ENCODE results near the gene VPS13D. TPM values are rescaled to one million over a fixed set of nuclear protein-coding genes. Genes with fewer than 3 reads are reported as not detected.

The VPS13D gene
- total RNA-seq, 1 experiment from 2014 or later, result 29.0 TPM

DNA sequence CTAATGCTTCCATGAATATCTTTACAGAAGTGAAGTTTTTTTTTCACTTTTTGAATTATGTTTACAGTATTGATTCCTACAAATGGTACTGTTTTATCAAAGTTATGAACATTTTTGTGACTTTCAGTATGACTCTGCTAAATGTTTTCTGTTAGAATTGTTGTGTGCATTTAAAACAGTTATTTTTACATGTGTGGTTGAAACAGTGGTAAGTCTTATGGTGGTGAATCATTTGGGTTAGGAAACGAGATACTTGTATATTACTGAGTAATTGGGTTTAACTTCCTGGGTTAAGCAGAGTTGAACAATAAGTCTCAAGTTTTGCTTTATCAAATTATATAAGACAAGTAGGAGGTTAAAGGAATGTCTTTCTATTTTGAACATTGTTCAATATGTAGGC lies 66.8 kb downstream of the VPS13D start:
- CTCF ChIA-PET, result interaction anchor here (1.1 to 6.6 kb wide), 2 partner anchors 20 to 172 kb away, joined by 3 to 37 read pairs; no protein-coding TSS in a partner anchor
- H3K4me1 Mint-ChIP-seq, result no peaks in the 10 kb centered on the region; the same call in 1 of the 2 replicates
- no peaks in the 10 kb centered on the region for H3K9me3 Mint-ChIP-seq
- ATAC-seq (no peak), DNase-seq (ENCODE audit: low spot score) (no peak)
- TF ChIP-seq ATF1 (CRISPR knock-in tag; IDR thresholded peaks at IDR 0.05), result no peak
- TF ChIP-seq HMGA2 (CRISPR knock-in tag; IDR thresholded peaks at IDR 0.05), result no peak
- no peak for TF ChIP-seq TP53 (CRISPR knock-in tag; IDR thresholded peaks at IDR 0.05)
- TF ChIP-seq TCF7 (CRISPR knock-in tag; IDR thresholded peaks at IDR 0.05; ENCODE audit: low read depth), result no peak
- TF ChIP-seq ZNF263 (CRISPR knock-in tag; IDR thresholded peaks at IDR 0.05; ENCODE audit: low read depth), result no peak
- TF ChIP-seq NFYB (CRISPR knock-in tag; conservative IDR thresholded peaks at IDR 0.05; ENCODE audit: low read depth), result no peak
- TF ChIP-seq NR1H2 (CRISPR knock-in tag; IDR thresholded peaks at IDR 0.05), result no peak
- TF ChIP-seq, protein P1, sequence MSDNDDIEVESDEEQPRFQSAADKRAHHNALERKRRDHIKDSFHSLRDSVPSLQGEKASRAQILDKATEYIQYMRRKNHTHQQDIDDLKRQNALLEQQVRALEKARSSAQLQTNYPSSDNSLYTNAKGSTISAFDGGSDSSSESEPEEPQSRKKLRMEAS (CRISPR knock-in tag; IDR thresholded peaks at IDR 0.05), result no peak
- no peak for TF ChIP-seq GABPB1 (CRISPR knock-in tag; IDR thresholded peaks at IDR 0.05)
- no peak for TF ChIP-seq JUN (CRISPR knock-in tag; IDR thresholded peaks at IDR 0.05)
- no peak for TF ChIP-seq ZNF512 (CRISPR knock-in tag; IDR thresholded peaks at IDR 0.05; ENCODE audit: borderline replicate concordance)
- TF ChIP-seq, protein P2, sequence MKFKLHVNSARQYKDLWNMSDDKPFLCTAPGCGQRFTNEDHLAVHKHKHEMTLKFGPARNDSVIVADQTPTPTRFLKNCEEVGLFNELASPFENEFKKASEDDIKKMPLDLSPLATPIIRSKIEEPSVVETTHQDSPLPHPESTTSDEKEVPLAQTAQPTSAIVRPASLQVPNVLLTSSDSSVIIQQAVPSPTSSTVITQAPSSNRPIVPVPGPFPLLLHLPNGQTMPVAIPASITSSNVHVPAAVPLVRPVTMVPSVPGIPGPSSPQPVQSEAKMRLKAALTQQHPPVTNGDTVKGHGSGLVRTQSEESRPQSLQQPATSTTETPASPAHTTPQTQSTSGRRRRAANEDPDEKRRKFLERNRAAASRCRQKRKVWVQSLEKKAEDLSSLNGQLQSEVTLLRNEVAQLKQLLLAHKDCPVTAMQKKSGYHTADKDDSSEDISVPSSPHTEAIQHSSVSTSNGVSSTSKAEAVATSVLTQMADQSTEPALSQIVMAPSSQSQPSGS (CRISPR knock-in tag; IDR thresholded peaks at IDR 0.05; ENCODE audit: borderline replicate concordance, low read depth), result no peak
- no peak for TF ChIP-seq NR3C1 (CRISPR knock-in tag; conservative IDR thresholded peaks at IDR 0.05; ENCODE audit: low read depth)
- no peak for TF ChIP-seq EMX1 (CRISPR knock-in tag; IDR thresholded peaks at IDR 0.05)
- no peak for TF ChIP-seq STAT6 (CRISPR knock-in tag; conservative IDR thresholded peaks at IDR 0.05; ENCODE audit: low read depth)
- TF ChIP-seq PRRX2 (CRISPR knock-in tag; IDR thresholded peaks at IDR 0.05), result no peak
- TF ChIP-seq TEAD4 (CRISPR knock-in tag; IDR thresholded peaks at IDR 0.05), result no peak
- no peak for TF ChIP-seq CDX4 (CRISPR knock-in tag; IDR thresholded peaks at IDR 0.05; ENCODE audit: borderline replicate concordance)
- TF ChIP-seq USF2 (CRISPR knock-in tag; IDR thresholded peaks at IDR 0.05), result no peak
- no peak overlapping the region for H3K27ac Mint-ChIP-seq
- no peak overlapping the region for H3K4me3 Mint-ChIP-seq
- H3K27me3 Mint-ChIP-seq (ENCODE audit: low read depth), result no peaks in the 10 kb centered on the region
- POLR2A ChIA-PET, result no interaction called here
- H3K36me3 Mint-ChIP-seq, result peaks cover 7% of the 10 kb centered on the region

DNA sequence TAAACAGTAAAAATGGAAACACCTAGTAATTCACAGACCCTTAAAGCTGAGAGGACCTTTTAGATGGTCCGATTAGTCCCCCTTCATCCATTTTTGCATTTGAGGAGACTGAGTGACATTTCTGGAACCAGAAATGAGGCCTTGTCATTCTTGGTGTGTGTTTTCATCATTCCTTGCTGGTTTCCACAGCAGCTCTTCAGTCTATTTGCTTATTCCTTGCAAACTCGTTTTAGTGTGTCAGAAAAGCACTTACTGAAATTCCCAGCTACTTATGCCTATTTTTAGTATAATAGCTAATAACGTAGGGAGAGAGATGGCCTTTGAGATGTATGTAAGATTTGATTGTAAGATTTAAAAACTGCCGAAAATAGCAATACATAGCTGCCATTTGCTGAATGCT lies 70.9 kb downstream of the VPS13D start:
- CTCF ChIA-PET, result interaction anchor here (1.4 to 6.6 kb wide), 3 partner anchors 24 to 176 kb away, joined by 3 to 37 read pairs (median 7); no protein-coding TSS in a partner anchor
- H3K27ac Mint-ChIP-seq, result no peak overlapping the region
- H3K27me3 Mint-ChIP-seq (ENCODE audit: low read depth), result no peaks in the 10 kb centered on the region
- H3K9me3 Mint-ChIP-seq, result peaks cover 5% of the 10 kb centered on the region
- H3K4me3 Mint-ChIP-seq, result no peak overlapping the region
- DNase-seq (ENCODE audit: low spot score), result no peak
- H3K4me1 Mint-ChIP-seq, result peaks cover 11% of the 10 kb centered on the region
- no peak for ATAC-seq
- H3K36me3 Mint-ChIP-seq, result peaks cover 26% of the 10 kb centered on the region
- POLR2A ChIA-PET, result no interaction called here
- TF ChIP-seq KAT7 (CRISPR knock-in tag; IDR thresholded peaks at IDR 0.05; ENCODE audit: borderline replicate concordance) (no peak), SP1 (CRISPR knock-in tag; conservative IDR thresholded peaks at IDR 0.05) (no peak), PRDM15 (CRISPR knock-in tag; IDR thresholded peaks at IDR 0.05) (no peak), EMX1 (CRISPR knock-in tag; IDR thresholded peaks at IDR 0.05) (no peak), FOXP1 (CRISPR knock-in tag; IDR thresholded peaks at IDR 0.05; ENCODE audit: borderline replicate concordance) (no peak), ATF1 (CRISPR knock-in tag; IDR thresholded peaks at IDR 0.05) (no peak)
- TF ChIP-seq, protein P3, sequence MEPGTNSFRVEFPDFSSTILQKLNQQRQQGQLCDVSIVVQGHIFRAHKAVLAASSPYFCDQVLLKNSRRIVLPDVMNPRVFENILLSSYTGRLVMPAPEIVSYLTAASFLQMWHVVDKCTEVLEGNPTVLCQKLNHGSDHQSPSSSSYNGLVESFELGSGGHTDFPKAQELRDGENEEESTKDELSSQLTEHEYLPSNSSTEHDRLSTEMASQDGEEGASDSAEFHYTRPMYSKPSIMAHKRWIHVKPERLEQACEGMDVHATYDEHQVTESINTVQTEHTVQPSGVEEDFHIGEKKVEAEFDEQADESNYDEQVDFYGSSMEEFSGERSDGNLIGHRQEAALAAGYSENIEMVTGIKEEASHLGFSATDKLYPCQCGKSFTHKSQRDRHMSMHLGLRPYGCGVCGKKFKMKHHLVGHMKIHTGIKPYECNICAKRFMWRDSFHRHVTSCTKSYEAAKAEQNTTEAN (CRISPR knock-in tag; IDR thresholded peaks at IDR 0.05), result no peak

Data from WTC11 (cell line).